Spinal cord (tissue), 10 donors: Measurements from ENCODE around the gene NLRP9. TPM values are rescaled to one million over a fixed set of nuclear protein-coding genes. Genes with fewer than 3 reads are reported as not detected.

ENCODE experiments used
- DNase-seq, 6 donors: peaks; one replicate each; pipeline versions ENCODE4 v3.0.0 to v3.0.0-alpha.2; 2013 to 2015; ENCODE audit warnings: low spot score in 6 of 6, low read depth in 4 of 6
- H3K27ac ChIP-seq: one replicate; pipeline ENCODE4 v1.5.1; 2013; ENCODE audit warnings: low read depth, low read length, control low read depth
- H3K27me3 ChIP-seq: one replicate; pipeline ENCODE4 v1.6.1; 2013; ENCODE audit warnings: low read length; ENCODE audit not compliant: control insufficient read depth, insufficient read depth
- H3K36me3 ChIP-seq: one replicate; pipeline ENCODE4 v1.6.1; 2013; ENCODE audit warnings: low read length; ENCODE audit not compliant: control insufficient read depth, insufficient read depth
- H3K4me1 ChIP-seq: one replicate; pipeline ENCODE4 v1.6.1; 2013; ENCODE audit warnings: low read length; ENCODE audit not compliant: control insufficient read depth, insufficient read depth
- H3K4me3 ChIP-seq: one replicate; pipeline ENCODE4 v1.5.1; 2013; ENCODE audit warnings: low read depth, low read length, control low read depth
- H3K9me3 ChIP-seq: one replicate; pipeline ENCODE4 v1.6.1; 2013; ENCODE audit warnings: low read length; ENCODE audit not compliant: control insufficient read depth, insufficient read depth
- WGBS: methylation state at CpG from one replicate; pipeline ENCODE4 v1.1.5; 2013; ENCODE audit warnings: missing lambda C conversion rate; ENCODE audit not compliant: insufficient coverage; 5-methylcytosine and 5-hydroxymethylcytosine counted together
- polyA plus RNA-seq, 2 donors: library from polyadenylated mRNA; unstranded; fragments of 120-200 nt; gene quantifications; one replicate each; pipeline ENCODE4 v1.2.1, GENCODE V29; 2013; ENCODE audit not compliant: insufficient read length in 2 of 2
- total RNA-seq, 2 donors: library from RNA; depleted of rRNA in 1 of 2; stranded (reverse); fragments of 120-200 nt in 1 of 2; fragments of >200 nt in 1 of 2; gene quantifications; one replicate each; pipeline versions ENCODE4 v1.2.3 to v1.2.4, GENCODE V29; 2013 to 2014
- donor health status: healthy.

Gene NLRP9
- total and polyA plus RNA-seq, 4 donors: 0.08 TPM; not detected in 3

DNA sequence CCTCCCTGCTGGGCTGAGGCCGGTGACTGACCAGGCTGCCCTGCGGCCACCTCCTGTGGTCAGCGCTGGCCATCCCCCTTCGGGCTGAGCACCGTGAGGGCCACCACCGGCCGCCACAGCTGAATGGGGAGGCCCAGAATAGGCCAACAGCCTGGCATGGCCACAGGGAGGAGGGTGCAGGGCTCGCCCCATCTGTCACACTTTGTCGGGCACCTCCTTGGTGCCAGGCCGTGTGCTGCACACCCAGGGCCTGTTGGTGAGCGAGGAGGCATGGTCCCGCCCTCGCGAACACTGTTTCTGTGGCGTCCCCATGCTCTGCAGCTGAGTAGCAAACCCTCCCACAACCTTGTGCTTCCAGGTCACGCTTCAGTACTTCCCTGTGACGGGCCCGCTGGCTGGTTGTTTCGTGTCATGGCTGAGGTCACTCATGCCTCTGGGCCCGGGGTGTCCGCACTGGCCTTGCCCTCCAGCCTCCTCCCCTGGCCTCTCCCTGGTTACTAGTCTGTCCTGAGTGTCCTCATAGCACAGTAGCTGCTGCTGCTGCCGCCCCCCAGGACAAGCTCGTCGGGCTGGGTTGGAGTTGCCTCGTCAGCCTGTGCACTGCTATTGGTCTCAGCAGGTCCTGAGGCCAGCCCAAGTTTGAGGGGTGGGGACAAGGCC, 48.0 kb downstream of the NLRP9 start:
- Histone ChIP-seq H3K36me3 (peaks cover 100% of the 10 kb centered on the region), H3K4me1 (no peaks in the 10 kb centered on the region), H3K27ac (no peak overlapping the region), H3K9me3 (no peaks in the 10 kb centered on the region), H3K4me3 (no peak overlapping the region), H3K27me3 (no peaks in the 10 kb centered on the region)
- WGBS: 92% methylated on average over 25 of the region's 25 CpGs
- DNase-seq: no peak

- WGBS: 96% methylated on average over 26 of the region's 35 CpGs
- Histone ChIP-seq H3K27me3 (no peaks in the 10 kb centered on the region), H3K4me3 (no peak overlapping the region), H3K9me3 (no peaks in the 10 kb centered on the region), H3K4me1 (no peaks in the 10 kb centered on the region), H3K36me3 (peaks cover 100% of the 10 kb centered on the region), H3K27ac (no peak overlapping the region)
- DNase-seq: no peak
These were observed 48.6 kb downstream of the NLRP9 start for GRCh38 chr19:55689411-55690108.

GRCh38 chr19:55688422-55689218, 49.6 kb downstream of the NLRP9 start:
- WGBS: 70% methylated on average over 25 of the region's 27 CpGs
- H3K27ac ChIP-seq: no peak overlapping the region
- no peak overlapping the region for H3K4me3 ChIP-seq
- no peaks in the 10 kb centered on the region for H3K4me1 ChIP-seq
- H3K27me3 ChIP-seq: no peaks in the 10 kb centered on the region
- no peaks in the 10 kb centered on the region for H3K9me3 ChIP-seq
- peaks cover 100% of the 10 kb centered on the region for H3K36me3 ChIP-seq
- DNase-seq: no peak

DNA sequence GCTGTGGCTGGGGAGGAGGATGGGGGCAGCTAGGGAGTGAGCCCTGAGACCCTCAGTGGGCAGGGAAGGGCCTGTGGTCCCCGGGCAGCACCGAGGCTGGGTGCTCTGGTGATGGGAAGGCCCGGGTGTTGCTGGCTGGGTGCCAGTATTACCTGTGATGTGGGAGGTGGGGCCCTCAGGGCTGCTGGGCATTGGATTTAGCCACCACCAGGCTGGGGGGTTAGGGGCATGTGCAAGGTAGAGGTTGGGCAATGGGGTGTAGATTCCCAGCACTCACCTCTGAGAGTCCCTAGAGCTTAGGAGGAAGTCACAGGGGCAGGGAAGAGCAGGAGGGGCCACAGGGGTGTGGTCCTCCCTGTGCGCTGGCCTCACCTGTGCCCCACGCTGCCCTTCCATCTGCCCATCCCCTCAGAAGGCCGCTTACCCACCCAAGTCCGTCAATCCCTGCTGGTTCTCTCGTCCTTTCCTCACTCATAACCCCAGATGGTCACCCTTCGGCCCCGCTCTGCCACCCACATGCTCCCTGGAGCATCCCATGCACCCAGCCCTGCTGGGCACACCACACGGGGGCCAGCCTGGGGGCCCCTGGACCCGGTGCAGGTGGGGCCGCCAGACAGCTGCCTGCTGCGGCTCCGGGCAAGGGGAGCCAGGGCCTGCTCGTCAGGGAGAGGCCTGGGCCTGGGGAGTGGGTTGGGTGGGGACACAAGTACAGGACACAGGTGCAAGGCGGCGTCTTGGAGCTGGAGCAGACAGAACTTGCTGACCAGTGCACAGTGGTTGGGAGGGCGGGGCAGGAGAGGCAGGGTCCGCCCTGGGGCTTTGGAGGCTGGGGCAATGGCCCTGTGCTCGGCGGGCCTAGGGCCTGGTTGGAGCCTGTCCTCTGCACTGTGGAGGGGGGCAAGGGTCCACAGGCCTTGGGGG, 50.7 kb downstream of the NLRP9 start:
- no peak for DNase-seq
- 95% methylated on average over 21 of the region's 22 CpGs for WGBS
- H3K4me3 ChIP-seq: no peak overlapping the region
- no peak overlapping the region for H3K27ac ChIP-seq
- H3K27me3 ChIP-seq: no peaks in the 10 kb centered on the region
- peaks cover 99% of the 10 kb centered on the region for H3K36me3 ChIP-seq
- no peaks in the 10 kb centered on the region for H3K9me3 ChIP-seq
- no peaks in the 10 kb centered on the region for H3K4me1 ChIP-seq

- peaks cover 97% of the 10 kb centered on the region for H3K36me3 ChIP-seq
- 94% methylated on average over 28 of the region's 29 CpGs for WGBS
- no peak for DNase-seq
These were observed 51.7 kb downstream of the NLRP9 start for GRCh38 chr19:55686311-55687050.

GRCh38 chr19:55685776-55686175, 52.4 kb downstream of the NLRP9 start:
- DNase-seq: no peak
- no peak overlapping the region for H3K4me3 ChIP-seq
- no peaks in the 10 kb centered on the region for H3K27me3 ChIP-seq
- peaks cover 95% of the 10 kb centered on the region for H3K36me3 ChIP-seq
- no peaks in the 10 kb centered on the region for H3K9me3 ChIP-seq
- no peaks in the 10 kb centered on the region for H3K4me1 ChIP-seq
- no peak overlapping the region for H3K27ac ChIP-seq
- 96% methylated on average over 6 of the region's 6 CpGs for WGBS

More at GRCh38 chr19:55686311-55687050, 51.7 kb downstream of the NLRP9 start:
- Histone ChIP-seq H3K27me3 (no peaks in the 10 kb centered on the region), H3K4me1 (no peaks in the 10 kb centered on the region), H3K4me3 (no peak overlapping the region), H3K9me3 (no peaks in the 10 kb centered on the region), H3K27ac (no peak overlapping the region)

- Histone ChIP-seq H3K36me3 (peaks cover 95% of the 10 kb centered on the region), H3K9me3 (no peaks in the 10 kb centered on the region), H3K27ac (no peak overlapping the region), H3K27me3 (no peaks in the 10 kb centered on the region), H3K4me1 (no peaks in the 10 kb centered on the region), H3K4me3 (no peak overlapping the region)
- DNase-seq: no peak
- 97% methylated on average over 59 of the region's 60 CpGs for WGBS
These were observed 53.1 kb downstream of the NLRP9 start for GRCh38 chr19:55684946-55685681.

DNA sequence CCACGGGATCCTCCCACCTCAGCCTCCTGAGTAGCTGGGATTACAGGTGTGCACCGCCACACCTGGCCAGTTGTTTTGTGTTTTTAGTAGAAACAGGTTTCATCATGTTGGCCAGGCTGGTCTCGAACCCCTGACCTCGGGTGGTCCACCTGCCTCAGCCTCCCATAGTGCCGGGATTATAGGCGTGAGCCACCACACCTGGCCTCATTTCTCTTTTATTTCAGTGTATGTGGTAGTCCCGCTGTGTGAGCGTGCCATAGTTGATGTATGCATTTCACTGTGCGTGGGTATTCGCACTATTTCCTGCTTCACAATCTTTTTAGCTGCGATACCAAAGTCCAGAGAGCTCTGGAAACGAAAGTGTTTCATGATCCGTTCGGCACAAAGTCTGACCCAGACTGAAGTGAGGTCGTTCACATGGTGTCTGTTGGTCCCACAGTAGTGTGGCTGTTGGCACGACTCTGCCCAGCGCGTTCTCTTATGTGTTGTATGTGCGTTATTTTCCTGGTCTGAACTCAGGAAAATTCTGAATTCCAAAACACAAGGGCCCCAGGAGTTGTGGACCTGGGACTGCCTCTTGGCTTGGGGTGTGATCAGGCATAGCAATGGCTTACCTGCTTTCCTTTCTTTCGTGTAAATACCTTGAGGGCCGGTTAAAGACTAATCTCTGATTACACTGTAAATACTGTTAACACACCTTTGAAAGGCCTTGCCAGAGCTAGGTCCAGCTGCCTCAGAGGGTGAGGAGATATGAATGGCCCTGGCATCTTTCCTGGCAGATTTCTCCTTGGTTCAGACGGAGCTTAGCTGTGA, 54.5 kb downstream of the NLRP9 start:
- Histone ChIP-seq H3K27me3 (no peaks in the 10 kb centered on the region), H3K9me3 (no peaks in the 10 kb centered on the region), H3K4me1 (peaks cover 1% of the 10 kb centered on the region), H3K4me3 (no peak overlapping the region), H3K36me3 (peaks cover 95% of the 10 kb centered on the region), H3K27ac (no peak overlapping the region)
- DNase-seq: no peak
- 92% methylated on average over 17 of the region's 22 CpGs for WGBS
